Measurements from ENCODE around the gene MED9. TPM values are rescaled to one million over a fixed set of nuclear protein-coding genes. Genes with fewer than 3 reads are reported as not detected.

MED9 gene
- total RNA-seq, 2 donors from 2014 or later: 4.9 to 7.8 TPM

- DNase-seq (peak in 2 of 4 donors; percentile 42 to 49), ATAC-seq (no peak)
- no peak for TF ChIP-seq POLR2A (IDR thresholded peaks at IDR 0.05)
- H3K9me3 ChIP-seq: no peaks in the 10 kb centered on the region
- H3K36me3 ChIP-seq (replicated peaks in 1 of 2; ENCODE audit: insufficient read depth in 1 of 2, low read depth in 2 of 2): no peaks in the 10 kb centered on the region
- intact Hi-C loops (cut with DNase I): no loop called here
- no peaks in the 10 kb centered on the region for H3K27me3 ChIP-seq
- no peak overlapping the region for H3K4me3 ChIP-seq
- 45 to 72% methylated on average over 5 to 15 of the region's 15 CpGs for WGBS, 2 donors
- peaks cover 59% of the 10 kb centered on the region for H3K4me1 ChIP-seq
- H3K27ac ChIP-seq: peak overlapping the region; percentile 65 to 83 (median 74)
Observed at GRCh38 chr17:17537311-17538099, 60.7 kb downstream of the MED9 start.

- no peaks in the 10 kb centered on the region for H3K27me3 ChIP-seq
- no peaks in the 10 kb centered on the region for H3K36me3 ChIP-seq (replicated peaks in 1 of 2; ENCODE audit: insufficient read depth in 1 of 2, low read depth in 2 of 2)
- H3K27ac ChIP-seq: peak overlapping the region; percentile 65 to 83 (median 74)
- TF ChIP-seq CTCF (IDR thresholded peaks at IDR 0.05) (no peak), POLR2A (IDR thresholded peaks at IDR 0.05) (no peak)
- ATAC-seq (peak; percentile 89), DNase-seq (peak; percentile 77 to 91 (median 84))
- peaks cover 67% of the 10 kb centered on the region for H3K4me1 ChIP-seq
- no peaks in the 10 kb centered on the region for H3K9me3 ChIP-seq
- intact Hi-C loops (cut with DNase I): no loop called here
- no peak overlapping the region for H3K4me3 ChIP-seq
- 20 to 24% methylated on average over 10 of the region's 10 CpGs for WGBS, 2 donors
Observed at GRCh38 chr17:17538417-17539391, 61.9 kb downstream of the MED9 start.

- Histone ChIP-seq H3K27ac (peak overlapping the region in 2 of 4 donors; percentile 70 to 79), H3K36me3 (replicated peaks in 1 of 2; ENCODE audit: insufficient read depth in 1 of 2, low read depth in 2 of 2) (no peaks in the 10 kb centered on the region), H3K4me3 (no peak overlapping the region), H3K9me3 (no peaks in the 10 kb centered on the region), H3K27me3 (no peaks in the 10 kb centered on the region), H3K4me1 (peaks cover 68% of the 10 kb centered on the region)
- DNase-seq: no peak
- WGBS, 2 donors: 65 to 67% methylated on average over 7 to 10 of the region's 10 CpGs
- ATAC-seq: no peak
- intact Hi-C loops (cut with DNase I): no loop called here
- TF ChIP-seq CTCF (IDR thresholded peaks at IDR 0.05) (no peak), POLR2A (IDR thresholded peaks at IDR 0.05) (no peak)
Observed at GRCh38 chr17:17539591-17539990, 62.8 kb downstream of the MED9 start.

GRCh38 chr17:17540278-17540906 is 63.6 kb downstream of the MED9 start:
- 75 to 85% methylated on average over 7 to 14 of the region's 15 CpGs for WGBS, 2 donors
- intact Hi-C loops (cut with DNase I): no loop called here
- Histone ChIP-seq H3K36me3 (replicated peaks in 1 of 2; ENCODE audit: insufficient read depth in 1 of 2, low read depth in 2 of 2) (no peaks in the 10 kb centered on the region), H3K4me3 (no peak overlapping the region), H3K27me3 (no peaks in the 10 kb centered on the region), H3K4me1 (peaks cover 66% of the 10 kb centered on the region), H3K27ac (no peak overlapping the region), H3K9me3 (no peaks in the 10 kb centered on the region)
- DNase-seq (no peak), ATAC-seq (no peak)
- TF ChIP-seq CTCF (IDR thresholded peaks at IDR 0.05) (no peak), POLR2A (IDR thresholded peaks at IDR 0.05) (no peak)

Data from body of pancreas (tissue), 4 donors.